Hepatocyte (in vitro differentiated cells): ENCODE data around the gene CDH4.

Experiments used
- EZH2 ChIP-seq: fragments of 200-600 bp; sonication (generic); IDR thresholded peaks from 2 replicates; pipeline ENCODE4 v1.6.1; 2016; ENCODE audit warnings: antibody characterized with exemption, mild to moderate bottlenecking, borderline replicate concordance
- TF ChIP-seq, protein P1 (sequence below): fragments of 200-600 bp; sonication (generic); IDR thresholded peaks from 2 replicates; pipeline ENCODE4 v1.5.1; 2016; ENCODE audit warnings: antibody characterized with exemption, mild to moderate bottlenecking; ENCODE audit not compliant: poor library complexity

DNA sequence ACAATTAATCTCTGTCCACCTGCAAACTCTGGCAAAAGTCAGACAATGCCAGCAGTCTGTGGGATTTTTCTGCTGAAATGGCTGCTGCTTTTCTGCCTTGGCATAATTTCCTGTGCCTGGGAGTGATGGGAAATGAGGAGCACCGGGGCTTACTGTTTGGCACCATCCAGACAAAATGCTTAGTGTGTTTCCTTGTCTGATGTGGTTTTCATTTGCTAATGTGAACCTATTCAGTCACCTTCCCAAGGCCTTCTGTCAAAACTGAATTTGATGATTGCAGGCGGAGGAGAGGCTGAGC is 56.4 kb downstream of the CDH4 start:
- TF ChIP-seq, protein P1, sequence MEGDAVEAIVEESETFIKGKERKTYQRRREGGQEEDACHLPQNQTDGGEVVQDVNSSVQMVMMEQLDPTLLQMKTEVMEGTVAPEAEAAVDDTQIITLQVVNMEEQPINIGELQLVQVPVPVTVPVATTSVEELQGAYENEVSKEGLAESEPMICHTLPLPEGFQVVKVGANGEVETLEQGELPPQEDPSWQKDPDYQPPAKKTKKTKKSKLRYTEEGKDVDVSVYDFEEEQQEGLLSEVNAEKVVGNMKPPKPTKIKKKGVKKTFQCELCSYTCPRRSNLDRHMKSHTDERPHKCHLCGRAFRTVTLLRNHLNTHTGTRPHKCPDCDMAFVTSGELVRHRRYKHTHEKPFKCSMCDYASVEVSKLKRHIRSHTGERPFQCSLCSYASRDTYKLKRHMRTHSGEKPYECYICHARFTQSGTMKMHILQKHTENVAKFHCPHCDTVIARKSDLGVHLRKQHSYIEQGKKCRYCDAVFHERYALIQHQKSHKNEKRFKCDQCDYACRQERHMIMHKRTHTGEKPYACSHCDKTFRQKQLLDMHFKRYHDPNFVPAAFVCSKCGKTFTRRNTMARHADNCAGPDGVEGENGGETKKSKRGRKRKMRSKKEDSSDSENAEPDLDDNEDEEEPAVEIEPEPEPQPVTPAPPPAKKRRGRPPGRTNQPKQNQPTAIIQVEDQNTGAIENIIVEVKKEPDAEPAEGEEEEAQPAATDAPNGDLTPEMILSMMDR = no peak
- no peak for TF ChIP-seq EZH2
